HG03520 (cell line): ENCODE data around the gene KIAA1586.
"Not testable (repeated sequence)": the region's sequence is repeated elsewhere in the genome, so short reads cannot be mapped to it uniquely, and the experiment has no call there.

Experiments
- ATAC-seq: cut with Tn5 transposase; IDR thresholded peaks from one replicate; pipeline ENCODE4 v1.9.1; 2021; ENCODE audit warnings: mild to moderate bottlenecking, moderate library complexity; ENCODE audit not compliant: unreplicated experiment

KIAA1586 gene

DNA sequence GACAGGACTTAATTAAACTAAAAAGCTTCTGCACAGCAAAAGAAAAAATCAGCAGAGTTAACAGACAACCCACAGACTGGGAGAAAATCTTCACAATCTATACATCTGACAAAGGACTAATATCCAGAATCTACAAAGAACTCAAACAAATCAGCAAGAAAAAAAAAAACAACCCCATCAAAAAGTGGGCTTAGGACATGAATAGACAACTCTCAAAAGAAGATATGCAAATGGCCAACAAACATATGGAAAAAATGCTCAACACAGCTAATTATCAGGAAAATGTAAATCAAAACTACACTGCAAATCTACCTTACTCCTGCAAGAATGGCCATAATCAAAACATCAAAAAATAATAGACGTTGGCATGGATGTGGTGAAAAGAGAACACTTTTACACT is 2.4 kb upstream of the KIAA1586 start:
- not testable (repeated sequence) for ATAC-seq

DNA sequence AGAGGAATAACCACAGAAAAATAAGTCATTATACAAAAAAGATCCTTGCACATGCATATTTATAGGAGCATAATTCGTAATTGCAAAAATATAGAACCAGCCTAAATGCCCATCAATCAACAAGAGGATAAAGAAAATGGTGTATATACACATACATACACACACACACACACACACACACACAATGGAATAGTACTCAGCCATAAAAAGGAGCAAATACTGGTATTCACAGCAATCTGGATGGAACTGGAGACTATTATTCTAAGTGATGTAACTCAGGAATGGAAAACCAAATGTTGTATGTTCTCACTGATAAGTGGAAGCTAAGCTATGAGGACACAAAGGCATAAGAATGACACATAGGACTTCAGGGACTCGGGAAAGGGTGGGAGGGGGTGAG is 1.9 kb upstream of the KIAA1586 start:
- no peak for ATAC-seq

DNA sequence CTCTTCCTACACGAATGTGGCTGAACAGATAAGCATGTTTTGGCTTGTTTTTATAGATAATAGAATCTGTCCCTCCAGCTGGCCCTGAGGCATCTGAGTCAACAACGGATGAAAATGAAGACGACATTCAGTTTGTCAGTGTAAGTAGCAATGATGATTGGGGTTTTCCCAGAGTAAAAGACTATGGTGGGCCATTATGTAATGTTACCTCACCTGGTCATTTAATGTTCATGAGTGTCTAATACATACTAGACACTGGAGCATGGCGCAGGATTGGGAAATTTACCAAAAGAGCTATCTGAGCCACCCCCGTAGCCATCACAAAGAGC is 728 bp downstream of the KIAA1586 start:
- ATAC-seq: peak; percentile 16

DNA sequence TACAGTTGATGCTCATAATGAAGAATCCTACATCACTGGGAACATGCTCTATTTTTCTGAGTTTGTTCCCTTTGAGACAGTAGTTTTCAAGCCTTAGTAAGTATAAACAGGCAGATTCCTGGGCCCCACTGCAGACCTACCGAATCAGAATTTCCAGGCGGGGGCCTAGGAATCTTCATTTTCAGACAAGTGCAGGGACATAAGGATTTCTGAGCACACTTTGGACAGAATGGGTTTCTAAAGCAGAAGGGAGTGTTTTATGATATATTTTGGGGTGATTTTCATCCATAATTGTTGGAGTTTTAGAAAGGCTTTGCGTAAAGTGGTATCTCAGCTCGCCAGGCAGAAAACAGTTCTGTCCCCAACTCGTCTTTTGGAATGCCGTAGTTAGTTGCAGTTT is 1.4 kb downstream of the KIAA1586 start:
- not testable (repeated sequence) for ATAC-seq

DNA sequence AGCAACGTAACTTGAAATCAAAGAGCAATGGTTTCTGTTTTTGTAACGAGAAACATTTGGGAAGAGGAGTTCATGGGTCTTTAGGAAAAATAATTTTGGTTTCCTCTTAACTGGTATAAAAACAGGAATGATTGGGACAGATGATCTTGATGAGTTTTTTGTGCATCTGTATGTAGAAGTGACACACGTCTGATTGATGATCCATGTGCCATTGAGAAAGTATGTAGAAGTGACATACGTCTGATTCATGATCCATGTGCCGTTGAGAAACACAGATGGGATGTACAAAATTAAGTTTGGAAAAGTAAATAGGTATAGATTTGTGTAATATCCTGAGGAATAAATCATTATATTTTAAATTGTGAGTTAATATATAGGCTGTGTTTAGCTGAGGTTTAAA is 2.1 kb downstream of the KIAA1586 start:
- ATAC-seq: no peak

DNA sequence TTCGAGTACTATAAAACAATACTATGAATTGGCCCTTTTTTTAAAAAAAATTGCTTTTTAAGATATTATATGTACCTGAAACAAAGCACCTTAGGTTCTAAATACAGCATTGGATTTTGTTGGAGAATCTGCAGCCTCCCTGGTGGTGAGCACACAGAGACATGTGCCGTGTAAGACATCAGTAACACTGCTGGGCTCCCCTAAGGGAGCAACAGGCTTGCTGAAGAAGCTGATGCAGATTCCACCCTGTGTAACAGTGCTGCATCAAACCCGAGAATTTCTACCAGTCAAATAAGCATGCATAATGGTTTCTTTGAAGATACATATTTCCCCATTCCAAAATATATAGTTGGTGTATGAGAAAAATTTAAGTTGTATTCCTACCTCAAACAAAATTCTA is 17.4 kb downstream of the KIAA1586 start:
- no peak for ATAC-seq

DNA sequence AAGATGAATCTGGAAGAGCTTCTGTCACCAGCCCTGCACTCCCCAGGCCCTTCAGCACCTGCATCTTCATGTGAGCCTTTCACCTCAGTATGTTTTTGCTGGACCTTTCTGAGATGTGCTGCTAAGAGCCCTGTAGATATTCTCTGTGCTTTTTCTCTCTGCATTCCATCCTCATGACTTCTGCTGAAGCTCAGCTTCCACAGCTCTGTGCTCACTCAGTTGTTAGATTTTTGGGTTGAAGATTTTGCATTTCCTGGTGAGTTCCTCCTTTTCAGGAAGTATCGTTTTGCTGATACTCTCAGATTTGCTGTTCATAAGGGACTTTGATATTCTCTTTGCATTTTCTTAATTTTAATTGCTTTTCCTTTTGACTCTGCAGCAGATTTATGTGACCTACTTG is 18.3 kb downstream of the KIAA1586 start:
- ATAC-seq: no peak

DNA sequence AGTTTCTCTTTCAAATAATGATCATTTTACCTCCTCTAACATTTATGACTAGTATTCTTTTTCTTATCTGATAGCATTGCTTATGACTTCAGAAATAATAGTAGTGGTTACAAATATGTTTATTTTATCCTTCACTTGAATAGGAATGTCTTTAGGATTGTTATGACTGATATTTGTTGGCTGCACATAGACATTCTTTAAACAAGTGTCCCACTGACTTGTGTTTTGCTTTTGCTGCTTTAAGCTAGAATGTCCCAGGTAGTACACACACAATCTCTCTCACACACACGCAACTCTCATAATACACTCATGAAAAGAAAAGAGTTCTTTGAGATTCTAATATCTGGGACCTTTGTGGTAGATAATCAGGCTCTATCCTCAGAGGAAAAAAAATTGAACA is 21.6 kb downstream of the KIAA1586 start:
- no peak for ATAC-seq

DNA sequence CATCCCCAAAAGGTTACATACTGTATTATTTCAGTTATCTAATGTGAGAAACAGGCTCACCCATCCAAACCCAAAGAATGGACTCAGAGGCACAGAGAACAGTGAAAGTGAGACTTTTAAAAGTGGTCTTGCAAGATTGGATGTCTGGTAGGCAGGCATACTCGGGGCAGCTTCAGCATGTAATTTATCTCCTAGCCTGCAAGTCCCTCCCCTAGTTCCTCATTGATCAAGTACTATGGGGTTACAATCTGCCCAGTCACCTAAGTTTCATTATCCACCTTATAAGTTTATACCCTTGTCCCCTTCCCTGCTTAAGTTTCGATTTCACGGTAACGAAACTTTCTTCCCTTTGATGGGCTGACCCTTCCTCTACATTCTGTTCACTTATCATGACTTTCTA is 22.7 kb downstream of the KIAA1586 start:
- ATAC-seq: no peak

DNA sequence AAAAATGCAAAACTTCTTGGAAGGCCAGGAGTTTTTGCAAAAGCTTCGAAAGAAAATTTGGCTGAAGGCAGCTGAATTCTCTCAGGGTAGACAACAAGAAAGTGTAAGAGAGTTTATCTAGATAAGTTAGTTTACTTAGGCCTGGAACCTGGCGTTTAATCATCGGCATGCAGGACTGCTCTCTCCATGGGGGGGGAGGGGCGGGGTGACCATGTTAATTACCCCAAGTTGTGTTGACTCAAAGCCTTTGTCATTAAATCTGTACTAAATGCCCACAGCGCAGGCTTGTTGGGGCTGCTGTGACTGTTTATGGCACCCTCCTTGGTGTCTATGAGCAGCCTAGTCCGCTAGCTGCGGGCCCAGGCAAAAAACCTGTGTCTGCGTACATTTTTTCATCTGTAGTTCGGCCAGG is 23.4 kb downstream of the KIAA1586 start:
- no peak for ATAC-seq

DNA sequence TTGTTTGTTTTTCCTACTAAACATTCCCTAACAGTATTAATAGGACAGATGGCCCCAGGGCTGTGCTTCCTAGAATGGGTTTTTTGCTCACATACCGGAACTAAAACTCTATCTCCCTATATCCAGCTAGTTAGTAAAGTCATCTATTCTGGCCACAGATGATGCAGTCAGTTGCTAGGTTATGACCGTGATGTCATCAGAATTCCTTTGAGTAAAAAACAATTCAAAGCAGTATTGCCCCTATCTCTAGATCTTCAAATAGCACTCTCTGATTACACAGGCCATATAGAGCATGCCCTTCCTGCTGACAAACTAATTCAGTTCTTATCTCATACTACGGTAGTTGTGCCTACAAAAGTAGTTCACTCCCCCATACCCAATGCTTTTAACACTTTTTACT is 25.6 kb downstream of the KIAA1586 start:
- no peak for ATAC-seq

DNA sequence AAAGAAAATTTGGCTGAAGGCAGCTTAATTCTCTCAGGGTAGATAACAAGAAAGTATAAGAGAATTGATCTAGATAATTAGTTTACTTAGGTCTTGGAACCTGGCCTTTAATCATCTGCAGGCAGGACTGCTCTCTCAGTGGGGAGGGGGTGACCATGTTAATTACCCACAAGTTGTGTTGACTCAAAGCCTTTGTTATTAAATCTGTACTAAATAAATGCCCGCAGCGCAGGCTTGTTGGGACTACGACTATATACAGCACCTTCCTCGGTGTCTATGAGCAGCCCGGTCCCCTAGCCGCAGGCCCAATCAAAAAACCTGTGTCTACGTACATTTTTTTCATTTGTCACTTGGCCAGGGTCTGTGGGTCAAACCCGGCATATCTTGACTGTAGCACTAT is 27.9 kb downstream of the KIAA1586 start:
- no peak for ATAC-seq

DNA sequence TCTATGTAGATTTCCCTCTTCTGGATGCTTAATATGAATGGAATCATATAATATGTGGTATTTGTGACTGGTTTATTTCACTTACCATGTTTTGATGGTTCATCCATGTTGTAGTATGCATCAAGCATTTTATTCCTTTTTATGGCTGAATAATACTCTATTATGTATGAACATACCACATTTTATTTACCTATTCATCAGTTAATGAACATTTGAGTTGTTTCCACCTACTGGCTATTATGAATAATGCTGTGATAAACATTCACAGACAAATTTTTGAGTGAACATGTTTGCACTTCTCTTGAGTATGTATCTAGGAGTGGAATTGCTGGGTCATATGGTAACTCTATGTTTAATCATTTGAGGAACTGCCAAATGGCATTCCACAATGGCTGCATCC is 28.6 kb downstream of the KIAA1586 start:
- ATAC-seq: no peak

DNA sequence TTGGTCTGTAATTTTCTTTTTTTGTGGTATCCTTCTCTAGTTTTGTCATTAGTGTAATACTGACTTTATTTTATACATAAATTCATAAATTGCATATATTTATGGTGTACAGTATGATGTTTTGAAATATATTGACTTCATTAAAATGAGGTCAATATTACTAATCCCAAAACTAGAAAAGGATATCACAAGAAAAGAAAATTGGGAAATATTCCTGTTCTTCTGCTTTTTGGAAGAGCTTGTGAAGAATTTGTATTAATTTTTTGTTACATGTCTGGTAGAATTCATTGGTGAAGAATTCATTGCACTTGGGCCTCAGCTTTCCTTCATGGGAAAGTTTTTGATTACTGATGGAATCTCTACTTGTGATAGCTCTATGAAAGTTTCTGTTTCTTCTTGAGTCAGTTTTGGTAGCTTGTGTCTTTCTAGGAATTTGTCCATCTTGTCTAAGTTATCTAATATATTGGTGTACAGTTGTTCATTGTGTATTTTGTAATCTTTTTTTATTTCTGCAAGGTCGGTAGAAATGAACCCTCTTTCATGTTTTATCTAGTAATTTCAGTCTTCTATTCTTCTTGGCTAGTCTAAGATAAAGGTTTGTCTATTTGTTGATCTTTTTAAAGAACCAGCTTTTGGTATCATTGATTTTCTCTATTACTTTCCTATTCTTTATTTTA is 32.2 kb downstream of the KIAA1586 start:
- ATAC-seq: no peak

DNA sequence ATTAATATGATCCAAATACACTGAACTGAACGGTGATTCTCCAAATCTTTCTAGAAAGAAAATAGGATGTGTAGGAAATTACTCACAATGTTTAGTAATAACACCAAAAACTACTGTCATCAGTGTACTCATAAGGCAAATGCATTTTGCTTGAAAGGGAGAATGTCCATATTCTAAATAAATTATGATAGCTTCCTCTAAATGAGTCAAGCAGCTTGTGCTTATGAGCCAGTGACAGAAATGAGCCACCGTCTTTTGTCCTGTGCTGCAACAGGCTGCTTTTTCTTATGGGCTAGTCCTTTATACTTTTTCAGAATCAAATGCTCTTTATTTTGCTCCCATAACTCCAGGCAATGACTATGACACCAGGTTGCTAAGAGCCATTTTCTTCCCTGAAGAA is 39.0 kb downstream of the KIAA1586 start:
- no peak for ATAC-seq

DNA sequence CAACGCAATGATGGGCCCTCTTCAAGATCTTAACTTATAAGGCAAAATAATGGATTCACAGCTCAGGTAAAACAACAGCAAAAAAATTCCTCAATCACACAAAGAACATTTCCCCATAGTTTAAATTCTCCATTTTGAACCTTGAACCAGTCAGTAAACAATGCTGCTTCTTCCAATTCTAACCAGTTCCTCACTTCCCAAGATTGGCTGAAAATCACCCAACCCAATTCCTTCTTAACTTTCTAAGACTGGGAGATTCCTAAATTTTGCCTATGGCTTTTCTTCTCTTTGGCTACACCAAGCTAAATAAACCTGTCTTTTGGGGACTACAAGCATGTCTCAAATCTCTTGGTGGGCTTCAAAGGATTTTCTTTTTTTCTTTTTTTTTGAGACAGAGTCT is 40.4 kb downstream of the KIAA1586 start:
- ATAC-seq: no peak

DNA sequence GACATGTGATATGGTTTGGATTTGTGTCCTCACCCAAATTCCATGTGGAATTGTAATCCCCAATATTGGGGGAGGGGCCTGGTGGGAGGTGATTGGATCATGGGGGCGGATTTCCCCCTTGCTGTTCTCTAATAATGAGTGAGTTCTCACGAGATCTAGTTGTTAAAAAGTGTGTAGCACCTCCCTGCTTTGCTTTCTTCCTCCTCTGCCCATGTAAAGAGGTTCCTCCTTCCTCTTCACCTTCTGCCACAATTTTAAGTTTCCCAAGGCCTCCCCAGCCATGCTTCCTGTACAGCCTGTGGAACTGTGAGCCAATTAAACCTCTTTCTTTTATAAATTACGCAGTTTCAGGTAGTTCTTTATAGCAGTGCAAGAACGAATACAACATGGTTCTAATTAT is 41.4 kb downstream of the KIAA1586 start:
- ATAC-seq: no peak

DNA sequence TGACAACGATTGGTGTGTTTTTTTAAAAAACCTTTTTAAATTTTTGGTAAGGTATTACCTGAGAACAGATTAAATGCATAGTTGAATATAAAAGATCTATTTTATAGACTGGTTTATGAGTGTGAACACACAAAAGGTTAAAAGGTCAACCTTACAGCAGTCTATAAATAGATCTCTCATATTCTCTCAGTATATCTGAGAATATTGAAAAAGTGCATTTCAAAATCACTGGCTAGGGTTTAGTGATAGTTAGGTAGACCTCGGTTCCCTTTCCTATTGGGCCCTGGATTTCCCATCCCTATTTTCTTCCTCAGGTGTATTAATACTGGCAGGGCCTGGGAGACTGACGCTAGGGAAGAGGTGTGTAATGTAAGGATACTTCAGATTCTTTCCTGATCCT is 42.8 kb downstream of the KIAA1586 start:
- no peak for ATAC-seq

DNA sequence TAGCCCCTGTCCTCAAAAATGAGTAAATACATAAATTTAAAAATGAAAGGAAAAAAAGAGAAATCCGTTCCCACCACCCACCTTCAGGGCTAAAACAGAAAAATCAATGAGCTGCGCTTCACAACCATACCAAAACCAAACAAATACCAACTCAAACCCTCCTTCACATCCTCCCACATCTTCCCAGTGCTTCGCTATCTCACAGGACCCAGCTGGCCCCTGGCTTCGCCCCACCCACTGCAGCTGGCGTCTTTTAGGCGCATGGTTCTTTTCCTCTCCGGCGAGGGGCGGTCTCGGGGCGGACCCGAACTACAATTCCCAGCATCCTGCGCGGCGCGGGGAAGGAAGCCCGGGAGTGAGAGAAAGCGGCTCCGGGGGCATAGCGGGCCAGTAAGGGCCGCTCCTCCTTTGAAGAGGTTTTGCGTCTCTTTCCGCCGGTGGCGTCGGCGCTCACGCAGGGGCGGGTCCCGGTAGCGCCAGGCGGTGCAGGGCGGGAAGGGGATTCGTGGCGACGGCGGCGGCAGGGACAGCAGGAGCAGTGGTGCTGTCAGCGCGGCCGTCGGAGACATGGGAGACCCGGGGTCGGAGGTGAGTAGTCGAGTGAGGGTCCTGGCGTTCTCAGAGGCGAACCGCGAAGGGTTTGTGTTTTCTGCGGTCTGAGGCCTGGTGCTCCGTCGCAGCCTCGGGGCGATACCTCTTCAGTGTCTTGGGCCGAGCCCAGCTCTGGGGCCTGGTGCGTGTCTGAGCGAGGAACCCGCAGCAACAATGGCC is 43.4 kb downstream of the KIAA1586 start, which contains the start of gene ZNF451:
Gene ZNF451 (plus strand): TSS at position 502 of the 771 bp plus-strand sequence. CDS start 66 bp downstream, at position 568.
- ATAC-seq: peak; percentile 92

DNA sequence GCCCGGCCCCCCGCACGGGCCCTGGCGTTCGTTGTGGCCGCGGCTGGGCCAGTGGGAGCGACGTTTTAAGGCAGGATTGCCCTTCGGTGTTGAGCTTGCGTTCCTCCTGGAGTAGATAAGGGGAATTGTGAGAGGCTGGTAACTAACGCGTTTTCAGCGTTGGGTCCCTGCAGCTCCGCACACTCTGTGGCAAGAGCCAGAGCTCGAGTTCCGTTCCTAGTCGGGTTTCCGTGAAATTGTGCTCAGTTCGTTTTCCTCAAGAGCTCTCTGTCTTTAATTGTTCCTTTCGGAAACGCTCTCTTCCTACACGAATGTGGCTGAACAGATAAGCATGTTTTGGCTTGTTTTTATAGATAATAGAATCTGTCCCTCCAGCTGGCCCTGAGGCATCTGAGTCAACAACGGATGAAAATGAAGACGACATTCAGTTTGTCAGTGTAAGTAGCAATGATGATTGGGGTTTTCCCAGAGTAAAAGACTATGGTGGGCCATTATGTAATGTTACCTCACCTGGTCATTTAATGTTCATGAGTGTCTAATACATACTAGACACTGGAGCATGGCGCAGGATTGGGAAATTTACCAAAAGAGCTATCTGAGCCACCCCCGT is 44.1 kb downstream of the KIAA1586 start:
- peak; percentile 2 for ATAC-seq

DNA sequence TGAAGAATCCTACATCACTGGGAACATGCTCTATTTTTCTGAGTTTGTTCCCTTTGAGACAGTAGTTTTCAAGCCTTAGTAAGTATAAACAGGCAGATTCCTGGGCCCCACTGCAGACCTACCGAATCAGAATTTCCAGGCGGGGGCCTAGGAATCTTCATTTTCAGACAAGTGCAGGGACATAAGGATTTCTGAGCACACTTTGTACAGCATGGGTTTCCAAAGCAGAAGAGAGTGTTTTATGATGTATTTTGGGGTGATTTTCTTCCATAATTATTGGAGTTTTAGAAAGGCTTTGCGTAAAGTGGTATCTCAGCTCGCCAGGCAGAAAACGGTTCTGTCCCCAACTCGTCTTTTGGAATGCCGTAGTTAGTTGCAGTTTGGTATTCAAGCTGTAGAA is 44.9 kb downstream of the KIAA1586 start:
- ATAC-seq: not testable (repeated sequence)

DNA sequence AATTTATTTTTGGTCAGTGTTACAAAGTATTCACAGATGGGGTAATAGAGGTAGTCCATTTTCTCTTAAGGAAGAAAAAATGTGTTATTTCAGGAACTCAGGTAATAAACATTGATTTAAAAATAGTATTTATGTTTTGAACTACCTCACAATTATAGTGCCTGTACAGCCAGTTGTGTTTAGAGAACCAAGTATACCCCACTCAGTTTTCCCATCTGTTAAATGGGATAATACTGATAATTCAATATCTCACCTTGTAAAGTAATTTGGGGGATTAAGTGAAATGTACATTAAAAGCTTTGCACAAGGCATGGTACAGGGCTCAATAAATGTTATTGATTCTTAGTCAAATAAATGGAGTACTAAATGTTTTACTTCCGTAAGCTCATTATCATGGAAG is 48.2 kb downstream of the KIAA1586 start:
- ATAC-seq: no peak
